ENCODE results near the gene IGIP.

DNA sequence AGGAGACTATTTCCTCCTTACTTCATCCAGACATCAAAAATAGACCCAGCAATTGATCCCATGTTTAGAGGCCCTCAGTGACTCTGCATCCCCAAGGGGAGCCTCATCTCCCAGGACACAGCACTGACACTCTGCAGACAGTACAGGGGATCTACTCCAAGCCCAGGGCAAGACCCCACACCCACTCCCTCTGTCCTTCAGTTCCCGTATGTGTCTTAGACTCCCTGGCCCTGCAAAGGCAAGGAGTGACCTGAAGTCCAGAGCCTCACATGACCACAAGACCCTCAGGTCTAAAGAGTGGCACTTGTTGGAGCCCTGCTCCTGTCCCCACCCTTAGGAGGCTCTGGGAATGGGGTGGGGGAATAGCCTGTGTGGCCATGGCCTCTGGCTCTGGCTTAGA, 21.7 kb downstream of the IGIP start:
- TF ChIP-seq GATA3 (IDR thresholded peaks at IDR 0.05; ENCODE audit: low read depth, low read length), result no peak
- TF ChIP-seq GATA2 (IDR thresholded peaks at IDR 0.05; ENCODE audit: low read depth, low read length), result no peak

Measured in SH-SY5Y (cell line).